ENCODE data around the gene ACP4. TPM values are rescaled to one million over a fixed set of nuclear protein-coding genes. Genes with fewer than 3 reads are reported as not detected.

The ACP4 gene
- total RNA-seq, 1 experiment from 2014 or later: not detected

DNA sequence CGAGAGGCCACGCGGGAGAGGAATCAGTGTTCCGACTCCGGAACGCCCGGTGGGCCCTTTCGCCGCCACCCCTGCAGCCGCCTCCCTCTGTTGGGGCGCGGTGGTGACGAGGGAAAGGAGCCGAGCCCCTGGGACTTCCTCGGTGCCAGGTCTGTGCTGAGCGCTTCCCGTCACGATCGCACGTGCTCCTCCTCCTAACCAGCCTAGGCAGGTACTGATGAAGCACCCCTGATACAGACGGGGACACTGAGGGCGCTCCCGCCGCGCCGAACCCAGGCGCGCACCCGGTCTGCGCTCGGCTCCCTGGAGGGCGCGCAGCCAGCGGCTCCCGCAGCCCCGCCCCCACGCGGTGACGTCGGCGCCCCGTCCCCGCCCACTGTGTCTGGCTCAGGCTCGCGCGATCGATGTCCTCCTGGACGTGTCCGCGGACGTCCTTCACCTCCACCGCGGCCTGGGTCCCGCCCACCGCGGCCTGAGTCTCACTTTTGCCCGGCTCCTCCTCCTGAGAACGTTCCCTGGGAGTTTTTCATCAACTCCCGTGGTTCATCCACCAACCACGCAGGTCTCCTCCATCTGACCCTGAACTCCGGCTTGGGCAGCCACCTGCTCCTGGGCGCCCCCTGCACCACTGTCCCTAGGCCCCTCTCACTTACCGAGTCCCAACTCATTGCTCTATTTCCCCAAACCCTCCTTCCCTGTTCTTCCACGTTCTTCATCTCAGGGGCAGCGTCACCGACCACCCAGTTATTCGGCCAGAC lies 45.7 kb downstream of the ACP4 start:
- POLR2A ChIA-PET: no interaction called here
- H3K27ac Mint-ChIP-seq (ENCODE audit: unreplicated experiment): peak overlapping the region; percentile 86
- CTCF ChIA-PET: no interaction called here

DNA sequence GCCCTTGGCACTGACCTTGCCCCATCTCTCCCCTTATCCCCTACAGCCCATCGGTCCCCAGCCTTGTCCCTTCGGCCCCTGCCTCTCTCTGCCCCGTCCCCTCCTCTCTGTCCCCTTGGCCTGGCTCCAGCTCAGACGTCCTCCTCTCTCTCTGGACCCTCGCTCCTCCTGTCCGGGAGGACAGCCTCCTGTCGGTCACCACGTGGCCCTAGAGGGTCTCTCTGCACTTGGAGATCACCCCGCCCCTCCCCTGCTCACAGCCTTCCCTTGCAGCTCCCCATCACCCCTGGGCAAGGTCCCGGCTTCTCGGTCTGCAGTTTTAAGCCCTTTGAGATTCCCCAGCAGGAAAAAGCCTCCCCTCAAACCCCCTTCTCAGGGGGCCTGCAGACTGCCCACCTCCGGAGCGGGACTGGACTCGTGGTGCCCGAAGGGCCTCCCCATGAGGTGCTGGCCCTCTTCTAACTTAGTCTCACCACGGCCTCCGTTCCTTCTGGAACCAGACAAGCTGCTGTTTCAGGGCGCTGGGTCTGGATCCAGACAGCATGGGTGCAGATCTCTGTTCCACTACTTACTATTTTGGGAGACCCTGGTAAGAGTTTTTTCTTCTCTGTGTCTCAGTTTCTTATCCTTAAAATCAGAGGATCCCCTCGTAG lies 46.5 kb downstream of the ACP4 start:
- Histone ChIP-seq H3K36me3 (ENCODE audit: control insufficient read depth, insufficient read depth, low read length) (no peaks in the 10 kb centered on the region), H3K27me3 (replicated peaks; ENCODE audit: control insufficient read depth, insufficient read depth, low read length) (no peaks in the 10 kb centered on the region), H3K4me3 (ENCODE audit: low read depth, low read length) (no peak overlapping the region), H3K9me3 (no peaks in the 10 kb centered on the region), H3K4me1 (peaks cover 4% of the 10 kb centered on the region; the same call in 1 of the 2 replicates)
- Mint-ChIP-seq H3K27me3 (ENCODE audit: insufficient read depth, unreplicated experiment) (peaks cover 14% of the 10 kb centered on the region), H3K4me3 (ENCODE audit: unreplicated experiment) (peak overlapping the region; percentile 91), H3K9me3 (ENCODE audit: unreplicated experiment) (peaks cover 8% of the 10 kb centered on the region), H3K27ac (ENCODE audit: unreplicated experiment) (peak overlapping the region; percentile 86), H3K4me1 (ENCODE audit: low read depth, unreplicated experiment) (peaks cover 6% of the 10 kb centered on the region), H3K36me3 (ENCODE audit: insufficient read depth, unreplicated experiment) (peaks cover 14% of the 10 kb centered on the region)
- ChIA-PET CTCF (no interaction called here), POLR2A (no interaction called here)
- DNase-seq: no peak
- intact Hi-C loops (cut with micrococcal nuclease; ENCODE audit: unreplicated experiment): no loop called here
- TF ChIP-seq, protein P1, sequence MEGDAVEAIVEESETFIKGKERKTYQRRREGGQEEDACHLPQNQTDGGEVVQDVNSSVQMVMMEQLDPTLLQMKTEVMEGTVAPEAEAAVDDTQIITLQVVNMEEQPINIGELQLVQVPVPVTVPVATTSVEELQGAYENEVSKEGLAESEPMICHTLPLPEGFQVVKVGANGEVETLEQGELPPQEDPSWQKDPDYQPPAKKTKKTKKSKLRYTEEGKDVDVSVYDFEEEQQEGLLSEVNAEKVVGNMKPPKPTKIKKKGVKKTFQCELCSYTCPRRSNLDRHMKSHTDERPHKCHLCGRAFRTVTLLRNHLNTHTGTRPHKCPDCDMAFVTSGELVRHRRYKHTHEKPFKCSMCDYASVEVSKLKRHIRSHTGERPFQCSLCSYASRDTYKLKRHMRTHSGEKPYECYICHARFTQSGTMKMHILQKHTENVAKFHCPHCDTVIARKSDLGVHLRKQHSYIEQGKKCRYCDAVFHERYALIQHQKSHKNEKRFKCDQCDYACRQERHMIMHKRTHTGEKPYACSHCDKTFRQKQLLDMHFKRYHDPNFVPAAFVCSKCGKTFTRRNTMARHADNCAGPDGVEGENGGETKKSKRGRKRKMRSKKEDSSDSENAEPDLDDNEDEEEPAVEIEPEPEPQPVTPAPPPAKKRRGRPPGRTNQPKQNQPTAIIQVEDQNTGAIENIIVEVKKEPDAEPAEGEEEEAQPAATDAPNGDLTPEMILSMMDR (IDR thresholded peaks at IDR 0.05; ENCODE audit: insufficient read depth in 1 of 2, low read depth in 1 of 2, low read length in 1 of 2, severe bottlenecking in 1 of 2, unreplicated experiment in 1 of 2): no peak
- BruUV-seq (replicated peaks): no TSS peak

More for the DNA sequence above, 45.7 kb downstream of the ACP4 start:
- Mint-ChIP-seq H3K4me3 (ENCODE audit: unreplicated experiment) (peak overlapping the region; percentile 91), H3K4me1 (ENCODE audit: low read depth, unreplicated experiment) (peaks cover 6% of the 10 kb centered on the region), H3K36me3 (ENCODE audit: insufficient read depth, unreplicated experiment) (peaks cover 18% of the 10 kb centered on the region), H3K9me3 (ENCODE audit: unreplicated experiment) (peaks cover 1% of the 10 kb centered on the region), H3K27me3 (ENCODE audit: insufficient read depth, unreplicated experiment) (peaks cover 14% of the 10 kb centered on the region)
- peaks cover 4% of the 10 kb centered on the region; the same call in 1 of the 2 replicates for H3K4me1 ChIP-seq
- intact Hi-C loops (cut with micrococcal nuclease; ENCODE audit: unreplicated experiment): no loop called here
- no peaks in the 10 kb centered on the region for H3K27me3 ChIP-seq (replicated peaks; ENCODE audit: control insufficient read depth, insufficient read depth, low read length)
- peak; percentile 83 to 91 for DNase-seq
- BruUV-seq (replicated peaks): no TSS peak
- no peaks in the 10 kb centered on the region for H3K9me3 ChIP-seq
- TF ChIP-seq, protein P1 (IDR thresholded peaks at IDR 0.05; ENCODE audit: insufficient read depth in 1 of 2, low read depth in 1 of 2, low read length in 1 of 2, severe bottlenecking in 1 of 2, unreplicated experiment in 1 of 2): peak in 1 of 2 experiments; percentile 10
- no peaks in the 10 kb centered on the region for H3K36me3 ChIP-seq (ENCODE audit: control insufficient read depth, insufficient read depth, low read length)
- H3K4me3 ChIP-seq (ENCODE audit: low read depth, low read length): peak overlapping the region; percentile 76

DNA sequence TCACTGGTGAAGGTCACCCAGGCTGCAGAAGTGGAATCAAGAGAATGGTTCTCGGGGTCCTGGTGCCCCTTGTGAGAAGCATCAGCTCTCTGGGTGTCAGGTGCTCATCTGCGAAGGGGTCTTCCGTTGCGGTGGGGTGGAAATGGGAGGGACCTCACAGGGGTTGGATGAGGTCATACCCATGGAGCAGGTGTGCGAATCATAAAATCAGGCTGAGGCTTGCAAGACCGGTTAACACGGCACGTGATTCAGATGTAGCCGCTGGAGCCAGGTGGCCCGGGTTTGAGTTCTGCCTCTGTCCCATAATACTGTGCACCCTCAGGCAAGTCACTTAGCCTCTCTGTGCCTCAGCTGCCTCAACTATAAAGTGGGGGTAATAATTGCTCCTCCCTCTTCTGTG lies 47.1 kb downstream of the ACP4 start:
- Mint-ChIP-seq H3K4me1 (ENCODE audit: low read depth, unreplicated experiment) (peaks cover 6% of the 10 kb centered on the region), H3K27me3 (ENCODE audit: insufficient read depth, unreplicated experiment) (peaks cover 14% of the 10 kb centered on the region), H3K9me3 (ENCODE audit: unreplicated experiment) (peaks cover 10% of the 10 kb centered on the region), H3K4me3 (ENCODE audit: unreplicated experiment) (no peak overlapping the region), H3K27ac (ENCODE audit: unreplicated experiment) (peak overlapping the region; percentile 3), H3K36me3 (ENCODE audit: insufficient read depth, unreplicated experiment) (peaks cover 11% of the 10 kb centered on the region)
- no peak overlapping the region for H3K4me3 ChIP-seq (ENCODE audit: low read depth, low read length)
- peaks cover 4% of the 10 kb centered on the region; the same call in 1 of the 2 replicates for H3K4me1 ChIP-seq
- intact Hi-C loops (cut with micrococcal nuclease; ENCODE audit: unreplicated experiment): no loop called here
- TF ChIP-seq, protein P1 (IDR thresholded peaks at IDR 0.05; ENCODE audit: insufficient read depth in 1 of 2, low read depth in 1 of 2, low read length in 1 of 2, severe bottlenecking in 1 of 2, unreplicated experiment in 1 of 2): no peak
- H3K9me3 ChIP-seq: no peaks in the 10 kb centered on the region
- H3K36me3 ChIP-seq (ENCODE audit: control insufficient read depth, insufficient read depth, low read length): no peaks in the 10 kb centered on the region
- CTCF ChIA-PET: no interaction called here
- no peaks in the 10 kb centered on the region for H3K27me3 ChIP-seq (replicated peaks; ENCODE audit: control insufficient read depth, insufficient read depth, low read length)
- BruUV-seq (replicated peaks): no TSS peak
- no peak for DNase-seq
- POLR2A ChIA-PET: no interaction called here

All from Caco-2 (cell line).